Activated gamma-delta T cell treated with anti-CD3 and anti-CD28 coated beads, Interleukin-2, amount 50 U/mL, for 16 hours (primary cell): ENCODE results near the gene GPC6.

Experiments
- DNase-seq: peaks from one replicate; pipeline ENCODE4 v3.0.0-alpha.2; 2020; ENCODE audit warnings: low read depth

The GPC6 gene

GRCh38 chr13:93502987-93503615 is 276.5 kb downstream of the GPC6 start:
- DNase-seq, result no peak

GRCh38 chr13:93505104-93505952 is 278.7 kb downstream of the GPC6 start:
- no peak for DNase-seq

GRCh38 chr13:93511011-93511410 is 284.4 kb downstream of the GPC6 start:
- DNase-seq, result no peak

- no peak for DNase-seq
These were observed 288.7 kb downstream of the GPC6 start for GRCh38 chr13:93515267-93515666.

- no peak for DNase-seq
These were observed 291.1 kb downstream of the GPC6 start for GRCh38 chr13:93517658-93518057.

GRCh38 chr13:93521307-93521706 is 294.7 kb downstream of the GPC6 start:
- no peak for DNase-seq

GRCh38 chr13:93522501-93522900 is 295.9 kb downstream of the GPC6 start:
- DNase-seq, result no peak

- DNase-seq, result no peak
These were observed 298.5 kb downstream of the GPC6 start for GRCh38 chr13:93525087-93525486.

- no peak for DNase-seq
These were observed 301.2 kb downstream of the GPC6 start for GRCh38 chr13:93527748-93528297.

- DNase-seq, result no peak
These were observed 303.4 kb downstream of the GPC6 start for GRCh38 chr13:93529961-93530360.

GRCh38 chr13:93534181-93534700 is 307.6 kb downstream of the GPC6 start:
- DNase-seq, result no peak

- DNase-seq, result no peak
These were observed 308.6 kb downstream of the GPC6 start for GRCh38 chr13:93535251-93535650.

- DNase-seq, result no peak
These were observed 313.3 kb downstream of the GPC6 start for GRCh38 chr13:93539914-93540313.

- DNase-seq, result no peak
These were observed 321.3 kb downstream of the GPC6 start for GRCh38 chr13:93547886-93548285.

- DNase-seq, result no peak
These were observed 322.9 kb downstream of the GPC6 start for GRCh38 chr13:93549326-93550005.

- no peak for DNase-seq
These were observed 323.6 kb downstream of the GPC6 start for GRCh38 chr13:93550236-93550635.

- no peak for DNase-seq
These were observed 326.0 kb downstream of the GPC6 start for GRCh38 chr13:93552596-93552995.

GRCh38 chr13:93554514-93554913 is 327.9 kb downstream of the GPC6 start:
- DNase-seq, result no peak

- no peak for DNase-seq
These were observed 332.0 kb downstream of the GPC6 start for GRCh38 chr13:93558637-93559036.

- no peak for DNase-seq
These were observed 333.1 kb downstream of the GPC6 start for GRCh38 chr13:93559718-93560117.

- no peak for DNase-seq
These were observed 335.1 kb downstream of the GPC6 start for GRCh38 chr13:93561576-93562225.

GRCh38 chr13:93562676-93563075 is 336.1 kb downstream of the GPC6 start:
- DNase-seq, result no peak
